T47D (cell line): ENCODE data around the gene FCAR.
"Not testable (repeated sequence)": the region's sequence is repeated elsewhere in the genome, so short reads cannot be mapped to it uniquely, and the experiment has no call there.

Source experiments
- DNase-seq, 2 experiments: peaks; one replicate each; pipeline versions ENCODE4 v3.0.0 to v3.0.0-alpha.2; 2011 to 2012; ENCODE audit warnings: low read depth in 1 of 2, low spot score in 1 of 2
- JUND ChIP-seq: IDR thresholded peaks from 2 replicates; pipeline ENCODE4 v1.6.1; 2012; ENCODE audit warnings: low read depth
- in situ Hi-C: cut with HindIII; loops from 2 replicates; pipeline ENCODE4 v1.10.0; 2016; ENCODE audit warnings: low sequenced_read_pairs, low pct_unique_long_range_greater_than_20kb

The FCAR gene

GRCh38 chr19:54873990-54874389 lies at the start of gene FCAR:
Gene FCAR (plus strand): TSS chr19:54874235. CDS start chr19:54874290, 55 bp downstream.
- DNase-seq = no peak
- no peak for TF ChIP-seq JUND
- in situ Hi-C loops = no loop called here

GRCh38 chr19:54824416-54824815 lies 49.6 kb upstream of the FCAR start:
- DNase-seq, in situ Hi-C loops: not testable (repeated sequence)

- in situ Hi-C loops, DNase-seq: not testable (repeated sequence)
Observed at GRCh38 chr19:54825326-54825725, 48.7 kb upstream of the FCAR start.

GRCh38 chr19:54828064-54828463 lies 46.0 kb upstream of the FCAR start:
- in situ Hi-C loops, DNase-seq: not testable (repeated sequence)

- DNase-seq, in situ Hi-C loops: not testable (repeated sequence)
Observed at GRCh38 chr19:54832496-54832895, 41.5 kb upstream of the FCAR start, which contains the start of gene KIR2DS4. Gene KIR2DS4 (plus strand): TSS chr19:54832676.

- in situ Hi-C loops, DNase-seq: not testable (repeated sequence)
Observed at GRCh38 chr19:54835126-54835525, 38.9 kb upstream of the FCAR start.

DNA sequence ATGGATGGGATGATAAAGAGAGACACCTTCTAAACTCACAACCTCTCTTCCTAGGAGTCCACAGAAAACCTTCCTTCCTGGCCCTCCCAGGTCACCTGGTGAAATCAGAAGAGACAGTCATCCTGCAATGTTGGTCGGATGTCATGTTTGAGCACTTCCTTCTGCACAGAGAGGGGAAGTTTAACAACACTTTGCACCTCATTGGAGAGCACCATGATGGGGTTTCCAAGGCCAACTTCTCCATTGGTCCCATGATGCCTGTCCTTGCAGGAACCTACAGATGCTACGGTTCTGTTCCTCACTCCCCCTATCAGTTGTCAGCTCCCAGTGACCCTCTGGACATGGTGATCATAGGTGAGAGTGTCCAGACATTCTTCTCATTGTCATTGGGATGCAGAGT lies 36.5 kb upstream of the FCAR start:
- in situ Hi-C loops, DNase-seq: not testable (repeated sequence)

DNA sequence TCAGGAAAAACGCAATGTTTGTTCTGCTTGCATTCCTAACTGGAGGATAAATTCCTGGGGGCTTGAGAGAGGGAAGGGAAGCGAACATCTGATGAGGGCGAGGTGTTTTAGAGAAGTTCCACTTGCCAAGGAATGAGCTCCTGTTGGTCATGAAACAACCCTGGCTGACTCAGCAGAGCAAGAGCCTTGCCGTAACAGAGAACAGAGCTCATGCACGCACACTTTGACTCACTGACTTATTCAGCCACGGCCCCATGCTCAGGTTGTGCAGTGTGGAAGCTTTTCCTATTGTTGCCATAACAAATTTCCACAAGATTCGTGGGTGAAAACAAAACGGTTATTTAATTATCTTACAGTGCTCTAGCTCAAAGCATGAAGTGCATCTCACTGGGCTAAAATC lies 30.9 kb upstream of the FCAR start:
- in situ Hi-C loops, DNase-seq: not testable (repeated sequence)

GRCh38 chr19:54850061-54850640 lies 23.9 kb upstream of the FCAR start, which contains the start of gene KIR3DL2:
Gene KIR3DL2 (plus strand): TSS chr19:54850443. CDS start chr19:54850476, 33 bp downstream.
- DNase-seq, in situ Hi-C loops: not testable (repeated sequence)

DNA sequence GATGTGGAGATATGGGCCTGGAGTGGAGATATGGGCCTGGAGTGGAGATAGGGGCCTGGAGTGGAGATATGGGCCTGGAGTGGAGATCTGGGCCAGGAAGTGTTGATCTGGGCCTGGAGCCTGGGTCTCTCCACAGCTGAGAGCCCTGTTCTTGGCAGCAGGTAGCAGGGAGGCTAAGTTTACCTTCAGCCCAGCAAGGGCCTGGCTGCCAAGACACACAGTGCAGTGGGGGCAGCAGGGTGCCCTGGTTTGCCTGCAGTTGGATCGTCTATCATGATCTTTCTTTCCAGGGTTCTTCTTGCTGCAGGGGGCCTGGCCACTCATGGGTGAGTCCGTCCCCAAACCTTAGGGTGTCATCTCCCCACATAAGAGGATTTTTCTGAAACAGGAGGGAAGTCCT lies 23.1 kb upstream of the FCAR start:
- in situ Hi-C loops = no loop called here
- no peak for DNase-seq
- TF ChIP-seq JUND = no peak

DNA sequence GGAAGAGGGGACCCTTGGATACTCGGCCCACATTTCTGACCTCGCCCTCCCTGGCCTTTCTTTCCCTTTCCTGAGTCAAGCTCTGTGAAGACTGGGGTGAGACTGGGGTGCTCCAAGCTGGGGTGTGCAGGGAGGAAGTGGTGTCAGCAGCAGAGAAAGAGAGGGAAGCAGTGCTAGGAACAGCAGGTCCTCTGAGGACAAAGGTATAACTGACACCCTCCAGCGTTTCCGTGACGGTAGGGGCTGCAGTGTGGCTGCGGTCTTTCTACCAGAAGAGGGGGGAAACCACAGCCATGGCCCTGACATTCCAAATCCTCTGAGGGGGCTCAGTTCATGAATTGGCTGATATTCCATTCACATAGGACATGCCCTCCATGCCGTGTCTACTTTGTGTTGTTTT lies 22.7 kb upstream of the FCAR start:
- in situ Hi-C loops = no loop called here
- DNase-seq = no peak
- no peak for TF ChIP-seq JUND

- not testable (repeated sequence) for DNase-seq
Observed at GRCh38 chr19:54855241-54855640, 18.8 kb upstream of the FCAR start.

GRCh38 chr19:54858476-54858875 lies 15.6 kb upstream of the FCAR start:
- DNase-seq, in situ Hi-C loops: not testable (repeated sequence)

More at GRCh38 chr19:54855241-54855640, 18.8 kb upstream of the FCAR start:
- in situ Hi-C loops = not testable (repeated sequence)

DNA sequence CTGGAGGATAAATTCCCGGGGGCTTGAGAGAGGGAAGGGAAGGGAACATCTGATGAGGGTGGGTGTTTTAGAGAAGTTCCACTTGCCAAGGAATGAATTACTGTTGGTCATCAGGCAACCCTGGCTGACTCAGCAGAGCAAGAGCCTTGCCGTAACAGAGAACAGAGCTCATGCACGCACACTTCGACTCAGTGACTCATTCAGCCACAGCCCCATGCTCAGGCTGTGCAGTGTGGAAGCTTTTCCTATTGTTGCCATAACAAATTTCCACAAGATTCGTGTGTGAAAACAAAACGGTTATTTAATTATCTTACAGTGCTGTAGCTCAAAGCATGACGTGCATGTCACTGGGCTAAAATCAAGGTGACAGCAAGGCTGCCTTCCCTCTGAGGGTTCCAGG lies 14.6 kb upstream of the FCAR start:
- DNase-seq, in situ Hi-C loops: not testable (repeated sequence)

- DNase-seq, in situ Hi-C loops: not testable (repeated sequence)
Observed at GRCh38 chr19:54863459-54863858, 10.6 kb upstream of the FCAR start.
